Stimulated activated CD4-positive, alpha-beta T cell treated with anti-CD3 and anti-CD28 coated beads, Interleukin-2, amount 100 ng/mL, for 4 hours (primary cell): ENCODE results near the gene CYB5R3.
"Not testable (repeated sequence)": the region's sequence is repeated elsewhere in the genome, so short reads cannot be mapped to it uniquely, and the experiment has no call there.

Experiments
- DNase-seq: peaks from one replicate; pipeline ENCODE4 v3.0.0-alpha.2; 2020; ENCODE audit warnings: low read depth

Gene CYB5R3

DNA sequence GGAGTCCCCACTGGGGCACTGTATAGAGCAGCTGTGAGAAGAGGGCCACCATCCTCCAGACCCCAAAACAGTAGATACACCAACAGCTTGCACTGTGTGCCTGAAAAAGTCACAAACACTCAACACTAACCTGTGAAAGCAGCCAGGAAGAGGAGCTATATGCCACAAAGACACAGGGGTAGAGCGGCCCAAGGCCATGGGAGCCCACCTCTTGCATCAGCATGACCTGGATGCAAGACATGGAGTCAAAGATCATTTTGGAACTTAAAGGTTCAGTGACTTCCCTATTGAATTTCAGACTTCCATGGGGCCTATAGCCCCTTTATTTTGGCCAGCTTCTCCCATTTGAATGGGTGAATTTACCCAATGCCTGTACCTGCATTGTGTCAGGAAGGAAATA lies 29.7 kb upstream of the CYB5R3 start:
- DNase-seq = no peak

GRCh38 chr22:42677936-42678335 lies 28.7 kb upstream of the CYB5R3 start:
- DNase-seq = not testable (repeated sequence)

GRCh38 chr22:42676059-42676607 lies 26.9 kb upstream of the CYB5R3 start:
- DNase-seq = no peak

GRCh38 chr22:42673898-42674401 lies 24.8 kb upstream of the CYB5R3 start:
- DNase-seq = no peak

DNA sequence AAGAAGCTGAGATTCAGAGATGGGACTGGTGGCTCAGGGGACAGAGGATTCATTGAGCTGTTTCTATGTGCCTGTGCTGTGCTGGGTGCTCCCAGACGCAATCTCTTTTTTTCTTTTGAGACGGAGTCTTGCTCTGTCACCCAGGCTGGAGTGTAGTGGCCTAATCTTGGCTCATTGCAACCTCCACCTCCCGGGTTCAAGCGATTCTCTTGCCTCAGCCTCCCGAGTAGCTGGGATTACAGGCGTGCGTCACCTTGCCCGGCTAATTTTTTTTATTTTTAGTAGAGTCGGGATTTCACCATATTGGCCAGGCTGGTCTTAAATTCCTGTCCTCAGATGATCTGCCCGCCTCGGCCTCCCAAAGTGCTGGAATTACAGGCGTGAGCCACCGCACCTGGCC lies 23.9 kb upstream of the CYB5R3 start:
- not testable (repeated sequence) for DNase-seq

- DNase-seq = no peak
These were observed 21.9 kb upstream of the CYB5R3 start for GRCh38 chr22:42670921-42671709.

DNA sequence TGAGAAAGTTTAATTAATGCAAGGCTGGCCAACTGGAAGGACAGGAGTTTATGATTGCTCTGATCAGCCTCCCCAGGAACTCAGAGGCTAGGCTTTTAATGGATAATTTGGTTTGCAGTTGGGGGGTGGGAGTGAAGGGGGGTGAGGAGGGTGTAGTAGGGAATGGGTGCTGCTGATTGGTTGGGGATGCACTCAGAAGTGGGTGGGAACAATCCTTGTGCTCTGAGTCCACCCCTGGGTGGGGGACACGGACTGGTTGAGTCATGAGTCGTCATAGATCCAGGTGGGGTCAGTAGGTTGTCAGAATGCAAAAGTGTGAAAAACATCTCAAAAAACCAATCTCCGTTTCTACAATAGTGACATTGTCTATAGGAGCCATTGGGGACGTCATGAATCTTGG lies 20.9 kb upstream of the CYB5R3 start:
- DNase-seq = no peak

DNA sequence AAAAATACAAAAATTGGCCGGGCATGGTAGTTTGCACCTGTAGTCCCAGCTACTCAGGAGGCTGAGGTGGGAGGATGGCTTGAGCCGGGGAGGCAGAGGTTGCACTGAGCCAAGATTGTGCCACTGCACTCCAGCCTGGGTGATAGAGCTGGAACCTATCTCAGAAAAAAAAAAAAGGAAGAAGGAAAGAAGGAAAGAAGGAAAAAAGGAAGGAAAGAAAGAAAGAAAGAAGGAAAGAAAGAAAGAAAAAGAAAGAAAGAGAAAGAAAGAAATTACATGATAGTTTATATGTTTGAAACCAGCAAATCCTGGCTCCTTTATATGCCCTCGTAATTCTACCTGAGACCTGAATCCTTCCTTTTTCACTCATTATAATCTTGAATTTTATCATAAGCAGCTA lies 17.2 kb upstream of the CYB5R3 start:
- DNase-seq = not testable (repeated sequence)

DNA sequence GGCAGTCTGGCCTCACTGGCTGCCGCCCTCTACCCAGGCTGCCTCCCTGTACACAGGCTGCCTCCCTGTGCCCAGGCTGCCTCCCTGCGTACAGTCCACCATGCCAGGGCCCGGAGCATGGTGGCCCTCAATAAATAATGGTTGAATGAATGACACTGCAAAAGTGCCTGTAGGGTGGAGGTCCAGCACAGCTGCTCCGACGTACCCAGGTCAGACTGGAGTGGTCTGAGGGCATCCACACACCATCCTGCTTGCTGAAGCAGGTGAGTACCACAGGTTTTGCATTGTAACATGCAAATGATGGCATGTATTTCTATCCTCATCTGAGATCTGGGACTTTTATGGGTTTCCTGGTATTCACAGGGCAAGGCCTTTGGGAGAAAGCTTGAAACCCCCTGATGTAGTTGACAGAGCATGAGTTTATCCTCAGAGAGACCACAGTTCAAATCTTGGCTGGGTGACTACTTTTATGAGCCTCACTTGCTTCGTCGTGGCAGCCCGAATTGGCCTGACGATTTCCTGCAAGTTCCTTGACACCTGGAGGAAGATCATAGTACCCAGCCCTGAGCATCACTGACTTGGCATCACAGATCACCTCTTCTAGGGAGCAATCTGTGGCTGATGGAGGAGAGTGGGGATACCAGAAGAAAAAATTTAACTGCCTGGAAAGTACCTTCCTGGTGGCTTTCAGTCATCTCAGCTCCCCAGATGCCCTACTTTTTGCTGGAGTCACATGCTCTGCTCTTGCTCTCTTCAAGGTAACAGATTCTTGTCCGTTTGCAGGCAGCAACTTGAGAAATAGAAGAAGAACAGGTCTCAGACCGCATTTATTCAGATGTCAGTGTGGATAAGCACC lies 16.0 kb upstream of the CYB5R3 start:
- no peak for DNase-seq

DNA sequence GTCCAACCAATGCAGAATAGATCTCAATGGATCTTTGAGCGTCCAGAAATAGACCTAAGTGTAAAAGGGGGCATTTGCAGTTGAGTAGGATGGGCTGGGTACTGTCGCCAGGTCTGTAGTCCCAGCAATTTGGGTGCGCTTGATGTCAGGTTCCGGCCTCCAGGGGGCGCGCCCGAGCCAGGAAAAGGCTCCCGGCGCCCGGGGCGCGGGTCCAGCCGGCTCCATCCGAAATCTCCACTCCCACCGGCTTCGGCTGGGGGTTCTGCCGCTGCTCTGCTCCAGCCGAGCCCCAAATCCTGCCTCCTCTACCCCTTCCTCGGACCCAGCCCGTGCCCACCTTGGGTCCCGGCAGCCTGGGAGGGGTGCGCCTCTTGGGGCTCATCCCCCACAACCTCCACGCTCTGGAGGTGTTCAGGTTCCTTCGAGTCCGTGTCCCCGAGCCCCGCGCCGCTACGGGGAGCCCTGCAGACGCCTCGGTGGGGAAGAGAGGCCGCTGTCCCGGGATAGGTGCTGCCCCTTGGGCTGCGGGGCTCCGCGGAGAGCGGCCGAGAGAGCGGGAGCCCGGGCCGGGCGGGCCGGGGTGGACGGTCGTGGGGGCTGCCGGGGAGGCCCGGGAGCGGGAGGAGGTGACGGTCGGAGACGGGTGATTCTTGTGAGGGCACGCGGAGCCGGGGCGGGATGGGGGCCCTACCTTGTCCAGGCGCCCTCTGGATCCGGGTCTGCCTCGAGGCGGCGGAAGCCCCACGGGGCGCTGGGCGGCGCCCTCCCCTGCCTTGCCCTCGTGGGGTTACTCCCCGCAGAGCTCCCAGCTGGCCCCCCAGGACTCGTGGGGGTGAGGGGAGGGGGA lies 13.0 kb upstream of the CYB5R3 start:
- peak; percentile 60 for DNase-seq

GRCh38 chr22:42656578-42656977 lies 7.4 kb upstream of the CYB5R3 start:
- no peak for DNase-seq

DNA sequence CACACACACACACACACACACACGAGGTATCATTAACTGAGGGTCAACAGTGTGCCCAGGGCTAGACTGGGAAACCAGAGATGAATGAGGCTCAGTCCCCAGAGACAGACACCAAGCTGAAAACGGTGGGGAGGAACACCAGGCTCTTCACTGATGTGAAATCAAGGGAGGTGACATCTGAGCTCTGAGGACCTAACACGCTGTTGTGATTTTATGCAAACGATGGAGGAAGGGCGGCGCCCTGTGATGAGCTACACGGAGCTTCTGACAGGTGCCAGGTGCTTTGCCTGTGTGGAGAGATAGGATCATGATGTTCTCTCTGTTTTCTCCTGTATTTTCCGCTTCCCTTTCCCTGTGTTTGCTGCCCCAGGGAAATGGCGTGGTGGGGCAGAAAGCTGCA lies 6.5 kb upstream of the CYB5R3 start:
- DNase-seq = no peak

- no peak for DNase-seq
These were observed 5.4 kb upstream of the CYB5R3 start for GRCh38 chr22:42654436-42655073.

GRCh38 chr22:42653999-42654398 lies 4.8 kb upstream of the CYB5R3 start:
- no peak for DNase-seq

DNA sequence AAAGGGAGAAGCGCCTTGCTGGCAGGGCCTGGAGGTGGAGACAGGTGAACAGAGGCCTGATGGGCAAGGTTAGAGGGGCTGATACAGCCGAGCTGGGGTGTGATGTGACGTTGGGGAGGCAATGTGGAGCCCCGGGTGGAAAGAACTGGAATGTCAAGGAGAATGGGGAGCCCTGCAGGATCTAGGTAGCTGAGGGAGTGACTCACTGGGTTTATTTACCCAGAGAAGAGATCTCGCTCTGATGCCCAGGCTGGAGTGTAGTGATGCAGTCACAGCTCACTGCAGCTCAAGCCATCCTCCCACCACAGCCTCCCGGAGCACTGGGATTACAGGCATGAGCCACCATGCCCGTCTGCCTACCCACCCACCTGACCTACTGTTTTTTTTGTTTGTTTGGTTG lies 1.9 kb upstream of the CYB5R3 start:
- no peak for DNase-seq

DNA sequence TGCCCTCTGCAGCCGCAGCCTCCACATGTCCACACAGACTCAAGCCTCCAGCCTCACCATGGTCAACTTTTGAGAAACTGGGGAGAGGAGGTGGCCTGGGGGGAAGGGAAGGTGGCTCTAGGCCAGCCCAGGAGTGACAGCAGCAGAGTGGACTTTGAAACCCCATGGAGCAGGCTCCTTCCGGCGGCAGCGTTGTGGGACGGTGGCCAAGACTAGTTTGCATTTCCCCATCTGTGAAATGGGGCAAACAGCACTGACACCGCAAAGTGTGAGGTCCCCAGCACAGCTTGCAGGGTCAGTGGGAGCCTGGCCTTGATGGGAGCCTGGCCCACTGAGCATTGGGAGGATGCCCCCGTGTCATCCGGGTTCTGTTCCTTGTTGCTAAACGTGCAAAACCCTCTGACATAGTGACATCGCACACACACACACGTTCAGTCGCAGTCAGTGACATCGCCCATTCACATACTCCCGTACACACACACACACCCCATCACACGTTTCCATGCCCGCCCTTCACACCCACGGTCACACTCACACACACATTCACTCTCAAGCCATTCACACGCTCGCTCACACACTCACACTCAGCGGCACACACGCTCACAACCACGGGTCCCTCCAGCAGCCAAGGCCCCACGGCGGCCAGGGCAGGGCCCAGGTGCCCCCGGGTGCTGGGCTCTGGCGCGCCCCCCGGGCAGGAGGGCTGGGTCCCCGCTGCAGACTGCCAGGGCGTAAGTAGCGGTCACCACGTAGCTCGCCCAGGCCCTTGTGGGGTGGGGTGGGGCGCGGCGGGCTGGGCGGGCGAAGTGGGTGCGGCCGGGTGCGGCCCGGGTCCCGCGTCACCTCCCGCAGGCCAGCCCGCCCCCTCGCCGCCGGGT lies 585 bp downstream of the CYB5R3 start:
- peak; percentile 14 for DNase-seq

DNA sequence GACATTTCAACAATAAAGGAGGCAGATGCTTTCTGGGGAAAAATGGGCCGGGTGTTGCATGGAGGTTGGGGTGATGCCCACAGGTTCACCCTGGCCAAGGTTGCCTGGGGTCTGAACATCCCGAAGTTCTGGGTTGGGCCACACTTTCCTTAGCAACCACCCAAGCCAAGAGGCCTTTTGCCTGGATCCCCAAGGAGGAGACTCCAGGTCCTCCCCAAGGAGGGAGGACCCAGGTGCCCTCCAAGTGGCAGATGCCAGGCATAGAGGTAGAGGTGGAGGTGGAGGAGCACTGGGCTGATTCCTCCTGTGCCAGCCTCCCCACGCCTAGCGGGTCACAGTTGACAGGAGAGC lies 1.2 kb downstream of the CYB5R3 start:
- DNase-seq = no peak

GRCh38 chr22:42646569-42647525 lies 2.3 kb downstream of the CYB5R3 start:
- no peak for DNase-seq

- DNase-seq = no peak
These were observed 3.1 kb downstream of the CYB5R3 start for GRCh38 chr22:42645938-42646568.
